WTC11 (cell line): ENCODE measurements around the gene LRRC38. TPM values are rescaled to one million over a fixed set of nuclear protein-coding genes. Genes with fewer than 3 reads are reported as not detected.

Source experiments
- ATAC-seq: fragments of 200-7000 bp; cut with Tn5 transposase; 2 replicates; pipeline ENCODE4 v1.10.0; 2021; ENCODE audit warnings: mild to moderate bottlenecking, moderate library complexity
- CTCF ChIA-PET: fragments of 300-600 bp; sonication (Branson Sonifier 250); formaldehyde crosslinking; loops from one replicate; lab custom pipeline; 2021; ENCODE audit warnings: antibody characterized with exemption; lab: Charles Lee
- POLR2A ChIA-PET: fragments of 350-600 bp; sonication (Branson Sonifier 250); formaldehyde crosslinking; loops from one replicate; lab custom pipeline; 2021; ENCODE audit warnings: antibody characterized with exemption; lab: Charles Lee
- DNase-seq: peaks from one replicate; pipeline ENCODE4 v3.0.0; 2021; ENCODE audit warnings: low spot score
- H3K27ac Mint-ChIP-seq: 2 replicates; pipeline ENCODE4 v1.8.0; 2021; ENCODE audit warnings: mixed read lengths
- H3K27me3 Mint-ChIP-seq: 2 replicates; pipeline ENCODE4 v1.8.0; 2021; ENCODE audit warnings: low read depth, mild to moderate bottlenecking, moderate library complexity, mixed read lengths
- H3K36me3 Mint-ChIP-seq: 2 replicates; pipeline ENCODE4 v1.8.0; 2021; ENCODE audit warnings: mixed read lengths
- H3K4me1 Mint-ChIP-seq: 2 replicates; pipeline ENCODE4 v1.8.0; 2022; ENCODE audit warnings: mixed read lengths
- H3K4me3 Mint-ChIP-seq: 2 replicates; pipeline ENCODE4 v1.8.0; 2021; ENCODE audit warnings: mild to moderate bottlenecking, moderate library complexity, mixed read lengths
- H3K9me3 Mint-ChIP-seq: 2 replicates; pipeline ENCODE4 v1.8.0; 2021; ENCODE audit warnings: mixed read lengths
- AR ChIP-seq: fragments of 250-450 bp; sonication (Bioruptor Pico); IDR thresholded peaks from 2 replicates; pipeline ENCODE4 v1.9.0; 2021; ENCODE audit warnings: mild to moderate bottlenecking
- ATF6 ChIP-seq: sonication (generic); formaldehyde crosslinking; IDR thresholded peaks from 2 replicates; pipeline ENCODE4 v1.8.1; 2023; ENCODE audit warnings: mild to moderate bottlenecking, missing genetic modification reagents
- CREB1 ChIP-seq: sonication (generic); formaldehyde crosslinking; IDR thresholded peaks from 2 replicates; pipeline ENCODE4 v1.8.0; 2023; ENCODE audit warnings: mild to moderate bottlenecking, missing genetic modification reagents
- CREM ChIP-seq: sonication (generic); formaldehyde crosslinking; IDR thresholded peaks from 2 replicates; pipeline ENCODE4 v1.8.1; 2022; ENCODE audit warnings: mild to moderate bottlenecking, missing genetic modification reagents, moderate library complexity
- CTCF ChIP-seq: fragments of 200-600 bp; IDR thresholded peaks from 2 replicates; pipeline ENCODE4 v1.8.0; 2022; ENCODE audit warnings: antibody characterized with exemption
- E2F5 ChIP-seq: sonication (generic); formaldehyde crosslinking; IDR thresholded peaks from 2 replicates; pipeline ENCODE4 v1.8.1; 2022; ENCODE audit warnings: mild to moderate bottlenecking, moderate library complexity, missing genetic modification reagents
- ESRRA ChIP-seq: sonication (generic); formaldehyde crosslinking; IDR thresholded peaks from 2 replicates; pipeline ENCODE4 v1.8.1; 2022; ENCODE audit warnings: mild to moderate bottlenecking, missing genetic modification reagents, borderline replicate concordance
- NFYB ChIP-seq: sonication (generic); formaldehyde crosslinking; conservative IDR thresholded peaks from 2 replicates; pipeline ENCODE4 v1.8.0; 2022; ENCODE audit warnings: low read depth, missing genetic modification reagents
- SOX15 ChIP-seq: fragments of 250-450 bp; sonication (Bioruptor Pico); IDR thresholded peaks from 2 replicates; pipeline ENCODE4 v1.9.0; 2021; ENCODE audit warnings: mild to moderate bottlenecking
- ZNF423 ChIP-seq: fragments of 250-450 bp; sonication (Bioruptor Pico); IDR thresholded peaks from 2 replicates; pipeline ENCODE4 v2.1.2; 2022; ENCODE audit warnings: mild to moderate bottlenecking, moderate library complexity
- total RNA-seq: library from RNA; stranded (reverse); gene quantifications from 3 replicates; pipeline ENCODE4 v1.2.3, GENCODE V29; 2021
- TF ChIP-seq, protein P1 (sequence below): sonication (generic); formaldehyde crosslinking; IDR thresholded peaks from 2 replicates; pipeline ENCODE4 v1.8.1; 2023; ENCODE audit warnings: mild to moderate bottlenecking, missing genetic modification reagents
- TF ChIP-seq, protein P2 (sequence below): sonication (generic); formaldehyde crosslinking; IDR thresholded peaks from 2 replicates; pipeline ENCODE4 v1.8.0; 2022; ENCODE audit warnings: mild to moderate bottlenecking, missing genetic modification reagents
- TF ChIP-seq, protein P3 (sequence below): sonication (generic); formaldehyde crosslinking; IDR thresholded peaks from 2 replicates; pipeline ENCODE4 v1.8.0; 2022; ENCODE audit warnings: mild to moderate bottlenecking, missing genetic modification reagents
- TF ChIP-seq, protein P4 (sequence below): sonication (generic); formaldehyde crosslinking; IDR thresholded peaks from 2 replicates; pipeline ENCODE4 v1.8.1; 2023; ENCODE audit warnings: mild to moderate bottlenecking, moderate library complexity, missing genetic modification reagents

The LRRC38 gene
- total RNA-seq, 1 experiment from 2014 or later: 0.15 TPM

DNA sequence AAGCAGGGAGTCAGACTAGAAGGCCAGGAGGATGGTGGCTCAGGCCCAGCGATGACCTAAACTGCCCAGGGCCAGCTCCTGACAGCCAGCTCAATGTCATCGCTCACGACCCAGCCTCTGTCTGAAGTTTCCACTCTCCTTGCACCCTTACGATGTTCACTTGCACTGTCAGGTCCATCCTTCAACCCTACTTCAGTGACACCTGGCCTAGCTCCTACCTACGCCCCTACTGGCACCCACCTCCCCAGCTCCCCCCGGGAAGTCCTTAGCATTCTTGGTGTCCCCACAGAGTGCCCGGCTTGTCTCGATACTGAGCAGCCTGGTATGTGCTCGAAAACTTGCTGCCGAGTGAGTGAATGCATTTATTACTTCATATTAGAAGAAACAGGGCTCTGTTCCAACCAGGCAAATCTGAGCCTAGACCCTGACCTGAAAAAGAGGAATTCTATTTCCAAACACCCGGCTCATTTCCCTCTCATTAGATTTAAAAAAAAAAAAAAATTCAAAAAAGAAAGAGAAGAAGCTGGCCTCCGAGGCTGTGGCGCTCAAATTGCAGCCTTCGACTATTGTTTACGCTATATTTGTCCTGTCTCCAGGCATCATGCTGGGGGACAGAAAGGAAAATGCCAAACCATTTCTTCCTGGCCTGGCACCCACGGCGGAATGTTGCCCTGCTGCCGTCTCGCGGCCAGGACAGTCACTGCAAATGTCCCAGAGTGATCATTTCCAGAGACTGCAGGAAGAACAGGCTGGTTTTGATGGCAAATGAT lies 29.8 kb upstream of the LRRC38 start (continued):
- TF ChIP-seq, protein P1, sequence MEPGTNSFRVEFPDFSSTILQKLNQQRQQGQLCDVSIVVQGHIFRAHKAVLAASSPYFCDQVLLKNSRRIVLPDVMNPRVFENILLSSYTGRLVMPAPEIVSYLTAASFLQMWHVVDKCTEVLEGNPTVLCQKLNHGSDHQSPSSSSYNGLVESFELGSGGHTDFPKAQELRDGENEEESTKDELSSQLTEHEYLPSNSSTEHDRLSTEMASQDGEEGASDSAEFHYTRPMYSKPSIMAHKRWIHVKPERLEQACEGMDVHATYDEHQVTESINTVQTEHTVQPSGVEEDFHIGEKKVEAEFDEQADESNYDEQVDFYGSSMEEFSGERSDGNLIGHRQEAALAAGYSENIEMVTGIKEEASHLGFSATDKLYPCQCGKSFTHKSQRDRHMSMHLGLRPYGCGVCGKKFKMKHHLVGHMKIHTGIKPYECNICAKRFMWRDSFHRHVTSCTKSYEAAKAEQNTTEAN (CRISPR knock-in tag): no peak
- TF ChIP-seq E2F5 (CRISPR knock-in tag): no peak
- TF ChIP-seq, protein P2, sequence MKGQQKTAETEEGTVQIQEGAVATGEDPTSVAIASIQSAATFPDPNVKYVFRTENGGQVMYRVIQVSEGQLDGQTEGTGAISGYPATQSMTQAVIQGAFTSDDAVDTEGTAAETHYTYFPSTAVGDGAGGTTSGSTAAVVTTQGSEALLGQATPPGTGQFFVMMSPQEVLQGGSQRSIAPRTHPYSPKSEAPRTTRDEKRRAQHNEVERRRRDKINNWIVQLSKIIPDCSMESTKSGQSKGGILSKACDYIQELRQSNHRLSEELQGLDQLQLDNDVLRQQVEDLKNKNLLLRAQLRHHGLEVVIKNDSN: no peak
- TF ChIP-seq ESRRA (CRISPR knock-in tag): no peak
- TF ChIP-seq CREB1 (CRISPR knock-in tag): no peak
- TF ChIP-seq AR (CRISPR knock-in tag): no peak

GRCh38 chr1:13541435-13542215 lies 27.8 kb upstream of the LRRC38 start:
- H3K9me3 Mint-ChIP-seq: no peaks in the 10 kb centered on the region
- H3K36me3 Mint-ChIP-seq: no peaks in the 10 kb centered on the region
- TF ChIP-seq, protein P3, sequence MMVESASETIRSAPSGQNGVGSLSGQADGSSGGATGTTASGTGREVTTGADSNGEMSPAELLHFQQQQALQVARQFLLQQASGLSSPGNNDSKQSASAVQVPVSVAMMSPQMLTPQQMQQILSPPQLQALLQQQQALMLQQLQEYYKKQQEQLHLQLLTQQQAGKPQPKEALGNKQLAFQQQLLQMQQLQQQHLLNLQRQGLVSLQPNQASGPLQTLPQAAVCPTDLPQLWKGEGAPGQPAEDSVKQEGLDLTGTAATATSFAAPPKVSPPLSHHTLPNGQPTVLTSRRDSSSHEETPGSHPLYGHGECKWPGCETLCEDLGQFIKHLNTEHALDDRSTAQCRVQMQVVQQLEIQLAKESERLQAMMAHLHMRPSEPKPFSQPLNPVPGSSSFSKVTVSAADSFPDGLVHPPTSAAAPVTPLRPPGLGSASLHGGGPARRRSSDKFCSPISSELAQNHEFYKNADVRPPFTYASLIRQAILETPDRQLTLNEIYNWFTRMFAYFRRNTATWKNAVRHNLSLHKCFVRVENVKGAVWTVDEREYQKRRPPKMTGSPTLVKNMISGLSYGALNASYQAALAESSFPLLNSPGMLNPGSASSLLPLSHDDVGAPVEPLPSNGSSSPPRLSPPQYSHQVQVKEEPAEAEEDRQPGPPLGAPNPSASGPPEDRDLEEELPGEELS: no peak
- TF ChIP-seq SOX15 (CRISPR knock-in tag) (no peak), NFYB (no peak)
- TF ChIP-seq, protein P4, sequence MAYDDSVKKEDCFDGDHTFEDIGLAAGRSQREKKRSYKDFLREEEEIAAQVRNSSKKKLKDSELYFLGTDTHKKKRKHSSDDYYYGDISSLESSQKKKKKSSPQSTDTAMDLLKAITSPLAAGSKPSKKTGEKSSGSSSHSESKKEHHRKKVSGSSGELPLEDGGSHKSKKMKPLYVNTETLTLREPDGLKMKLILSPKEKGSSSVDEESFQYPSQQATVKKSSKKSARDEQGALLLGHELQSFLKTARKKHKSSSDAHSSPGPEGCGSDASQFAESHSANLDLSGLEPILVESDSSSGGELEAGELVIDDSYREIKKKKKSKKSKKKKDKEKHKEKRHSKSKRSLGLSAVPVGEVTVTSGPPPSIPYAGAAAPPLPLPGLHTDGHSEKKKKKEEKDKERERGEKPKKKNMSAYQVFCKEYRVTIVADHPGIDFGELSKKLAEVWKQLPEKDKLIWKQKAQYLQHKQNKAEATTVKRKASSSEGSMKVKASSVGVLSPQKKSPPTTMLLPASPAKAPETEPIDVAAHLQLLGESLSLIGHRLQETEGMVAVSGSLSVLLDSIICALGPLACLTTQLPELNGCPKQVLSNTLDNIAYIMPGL: no peak
- POLR2A ChIA-PET: no interaction called here
- CTCF ChIA-PET: interaction anchor here (1.0 kb wide), 1 partner anchor 24 kb away, joined by 6 read pairs; no protein-coding TSS in a partner anchor
- DNase-seq (no peak), ATAC-seq (no peak)
- peaks cover 5% of the 10 kb centered on the region; the same call in 1 of the 2 replicates for H3K4me1 Mint-ChIP-seq
- H3K27ac Mint-ChIP-seq: no peak overlapping the region
- no peak overlapping the region for H3K4me3 Mint-ChIP-seq
- no peaks in the 10 kb centered on the region for H3K27me3 Mint-ChIP-seq

DNA sequence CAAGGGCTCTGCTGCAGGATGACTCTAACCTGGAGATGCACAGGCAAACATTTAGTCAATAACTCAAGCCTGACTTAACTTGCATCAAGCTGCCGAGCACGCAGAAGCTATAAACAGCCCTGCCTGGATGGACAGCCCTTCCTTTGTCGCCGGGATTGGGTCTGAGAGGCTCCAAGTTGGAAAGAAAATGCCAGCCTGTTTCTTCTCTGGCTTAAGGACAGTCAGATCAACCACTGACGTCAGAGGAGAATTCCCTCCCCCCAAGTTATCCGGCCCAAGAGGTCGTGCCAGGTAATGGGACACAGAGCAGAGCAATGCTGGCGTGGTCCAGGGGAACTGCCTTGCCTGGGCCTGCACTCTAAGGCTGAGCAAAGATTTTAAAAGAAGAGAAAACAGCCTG lies 27.1 kb upstream of the LRRC38 start:
- Mint-ChIP-seq H3K36me3 (no peaks in the 10 kb centered on the region), H3K9me3 (no peaks in the 10 kb centered on the region), H3K27me3 (no peaks in the 10 kb centered on the region), H3K4me1 (peaks cover 8% of the 10 kb centered on the region; the same call in 1 of the 2 replicates), H3K27ac (no peak overlapping the region), H3K4me3 (no peak overlapping the region)
- no peak for ATAC-seq
- ChIA-PET CTCF (interaction anchor here (0.8 to 1.0 kb wide), 2 partner anchors 24 kb away, joined by 3 to 6 read pairs; no protein-coding TSS in a partner anchor), POLR2A (no interaction called here)
- TF ChIP-seq CREM (CRISPR knock-in tag): no peak
- TF ChIP-seq CTCF: no peak
- TF ChIP-seq, protein P4: no peak
- no peak for TF ChIP-seq ATF6 (CRISPR knock-in tag)
- TF ChIP-seq ZNF423 (CRISPR knock-in tag): no peak
- DNase-seq: no peak
